GM21619 (cell line): Measurements from ENCODE around the gene RIC3.

Source experiments
- ATAC-seq: cut with Tn5 transposase; IDR thresholded peaks from one replicate; pipeline ENCODE4 v1.9.1; 2021; ENCODE audit not compliant: unreplicated experiment

The RIC3 gene, protein sequence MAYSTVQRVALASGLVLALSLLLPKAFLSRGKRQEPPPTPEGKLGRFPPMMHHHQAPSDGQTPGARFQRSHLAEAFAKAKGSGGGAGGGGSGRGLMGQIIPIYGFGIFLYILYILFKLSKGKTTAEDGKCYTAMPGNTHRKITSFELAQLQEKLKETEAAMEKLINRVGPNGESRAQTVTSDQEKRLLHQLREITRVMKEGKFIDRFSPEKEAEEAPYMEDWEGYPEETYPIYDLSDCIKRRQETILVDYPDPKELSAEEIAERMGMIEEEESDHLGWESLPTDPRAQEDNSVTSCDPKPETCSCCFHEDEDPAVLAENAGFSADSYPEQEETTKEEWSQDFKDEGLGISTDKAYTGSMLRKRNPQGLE

DNA sequence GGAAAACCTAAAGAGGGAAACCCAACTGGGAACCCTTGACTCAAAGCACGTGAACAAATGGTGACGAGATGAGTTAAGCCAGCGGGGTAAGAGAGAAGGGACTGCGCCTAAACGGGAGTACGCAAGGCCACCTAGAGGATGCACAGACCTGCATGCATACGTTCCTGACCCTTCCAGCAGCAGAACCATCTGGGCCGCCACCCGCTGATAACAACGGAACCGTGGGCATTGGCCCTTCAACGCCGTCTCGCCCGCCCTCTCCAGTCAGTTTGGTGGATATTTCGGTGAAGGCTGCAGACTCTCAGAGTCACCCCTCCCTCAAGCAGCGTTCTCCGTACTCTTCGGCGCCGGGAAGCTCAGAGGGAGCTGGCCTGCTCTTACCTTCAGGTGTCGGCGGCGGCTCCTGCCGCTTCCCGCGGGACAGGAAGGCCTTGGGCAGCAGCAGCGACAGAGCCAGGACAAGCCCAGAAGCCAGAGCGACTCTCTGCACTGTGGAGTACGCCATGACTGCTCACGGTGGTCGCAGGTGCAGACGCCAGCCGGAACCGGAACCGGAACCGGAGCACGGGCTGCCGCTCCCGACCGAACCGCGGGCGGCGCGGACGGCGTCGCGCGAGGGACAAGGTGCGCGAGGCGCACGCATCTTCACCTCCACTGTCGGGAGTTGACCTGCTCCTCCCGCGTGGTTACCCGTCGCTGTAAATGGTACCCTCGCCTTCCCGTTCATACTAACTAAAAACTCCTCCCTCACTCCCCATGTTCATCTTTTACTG is at the start of gene RIC3:
Gene RIC3 (minus strand): TSS at position 541 of the 773 bp plus-strand sequence. CDS start 36 bp downstream, at position 505.
- ATAC-seq, result peak; percentile 70

DNA sequence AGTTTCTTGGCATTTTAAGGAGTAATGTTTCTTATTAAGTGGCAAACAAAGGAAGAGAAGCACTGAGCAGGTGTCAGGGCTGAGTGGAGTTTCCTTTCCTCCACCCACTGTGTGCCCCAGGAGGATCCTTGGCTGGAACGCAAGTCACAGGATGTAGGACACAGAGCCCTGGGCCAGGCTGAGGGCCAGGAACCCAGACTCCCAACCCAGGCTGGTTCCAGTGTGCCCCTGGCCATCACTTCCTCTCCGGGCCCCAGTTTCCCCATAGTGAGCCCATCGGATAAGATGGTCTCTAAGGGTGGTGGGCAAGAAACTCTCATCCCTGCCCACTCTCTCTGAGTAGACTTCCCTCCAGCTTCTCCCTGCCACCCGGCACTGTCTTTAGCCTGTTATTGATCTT is 49.6 kb upstream of the RIC3 start:
- ATAC-seq, result no peak

DNA sequence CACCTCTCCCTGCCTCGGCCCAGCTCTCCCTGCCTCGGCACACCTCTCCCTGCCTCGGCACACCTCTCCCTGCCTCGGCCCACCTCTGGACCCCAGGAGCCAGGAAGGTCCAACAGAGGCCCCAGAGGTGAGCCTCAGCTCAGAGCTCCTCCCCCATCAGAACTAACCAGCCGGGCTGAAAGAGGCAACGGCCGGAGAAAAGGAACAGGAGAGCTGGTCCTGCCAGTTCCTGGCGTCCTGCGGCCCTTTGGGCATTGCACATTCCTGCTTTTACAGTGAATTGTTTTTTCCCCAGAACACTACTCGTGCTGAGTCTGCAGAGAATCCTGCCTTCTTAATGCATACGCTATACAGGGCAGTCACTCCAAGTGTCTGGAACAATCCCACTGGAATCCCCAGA is 49.1 kb upstream of the RIC3 start:
- ATAC-seq, result no peak

DNA sequence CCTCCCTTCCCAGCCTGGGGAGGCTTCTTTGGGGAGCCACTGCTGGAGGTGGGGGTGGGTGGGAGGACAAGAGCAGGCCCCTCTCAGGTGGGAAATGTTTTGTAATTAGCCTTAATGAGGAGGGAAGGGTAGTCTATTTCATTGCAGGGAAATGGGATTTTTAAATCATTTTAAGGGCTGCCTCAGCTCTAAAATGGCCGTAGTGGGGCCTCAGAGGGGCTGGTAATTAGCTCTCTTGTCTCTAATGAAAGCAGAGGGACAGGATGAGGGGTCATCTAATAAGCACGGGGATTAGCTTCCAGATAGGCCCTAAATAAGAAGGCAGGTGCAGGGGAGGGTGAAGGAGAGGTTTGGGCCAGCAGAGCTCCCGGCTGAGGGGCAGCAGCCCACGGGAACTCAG is 48.3 kb upstream of the RIC3 start:
- ATAC-seq, result no peak

DNA sequence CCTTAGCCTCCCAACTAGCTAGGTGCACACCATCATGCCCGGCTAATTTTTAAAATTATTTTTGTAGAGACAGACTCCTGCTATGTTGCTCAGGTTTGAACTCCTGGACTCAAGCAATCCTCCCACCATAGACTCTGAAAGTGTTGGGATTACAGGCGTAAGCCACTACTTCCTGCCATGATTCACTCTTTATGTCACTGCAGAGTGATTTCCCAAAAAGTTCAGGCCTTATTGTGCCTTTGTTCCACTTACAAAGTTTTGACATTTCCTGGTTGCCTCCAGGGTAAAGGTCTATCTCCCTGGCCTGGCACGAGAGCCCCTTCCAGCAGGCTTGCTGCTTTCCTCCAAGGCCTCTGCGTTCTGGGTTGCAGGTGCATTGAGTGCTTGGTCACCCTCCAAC is 44.6 kb upstream of the RIC3 start:
- ATAC-seq, result no peak

DNA sequence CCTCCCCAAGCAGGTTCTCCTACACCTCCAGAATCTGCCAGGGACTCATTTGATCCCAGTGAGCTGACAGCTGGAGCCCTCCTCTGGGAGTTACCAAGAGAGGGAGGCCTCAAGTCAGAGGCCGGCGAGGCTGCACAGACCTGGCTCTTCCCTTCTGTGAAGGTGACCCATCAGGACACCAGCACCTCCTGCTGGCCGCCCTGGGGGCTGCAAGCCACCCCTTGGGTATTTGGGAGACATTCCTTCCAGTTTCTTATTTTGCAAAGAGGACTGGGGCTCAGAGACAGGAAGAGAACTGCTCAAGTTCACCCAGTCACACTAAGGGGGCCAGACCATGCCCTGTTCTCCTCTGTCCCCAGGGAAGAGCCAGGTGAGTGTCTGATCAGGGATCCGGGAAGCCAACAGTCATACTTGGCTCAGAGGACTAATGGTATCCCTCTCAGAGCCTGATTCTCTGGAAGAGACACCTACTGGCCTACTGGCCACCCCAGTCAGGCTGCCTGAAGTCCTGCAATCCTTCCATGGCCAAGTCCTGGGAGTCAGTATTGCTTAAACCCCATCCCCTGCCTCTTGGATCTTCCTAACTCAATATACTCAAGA is 40.5 kb upstream of the RIC3 start:
- no peak for ATAC-seq

DNA sequence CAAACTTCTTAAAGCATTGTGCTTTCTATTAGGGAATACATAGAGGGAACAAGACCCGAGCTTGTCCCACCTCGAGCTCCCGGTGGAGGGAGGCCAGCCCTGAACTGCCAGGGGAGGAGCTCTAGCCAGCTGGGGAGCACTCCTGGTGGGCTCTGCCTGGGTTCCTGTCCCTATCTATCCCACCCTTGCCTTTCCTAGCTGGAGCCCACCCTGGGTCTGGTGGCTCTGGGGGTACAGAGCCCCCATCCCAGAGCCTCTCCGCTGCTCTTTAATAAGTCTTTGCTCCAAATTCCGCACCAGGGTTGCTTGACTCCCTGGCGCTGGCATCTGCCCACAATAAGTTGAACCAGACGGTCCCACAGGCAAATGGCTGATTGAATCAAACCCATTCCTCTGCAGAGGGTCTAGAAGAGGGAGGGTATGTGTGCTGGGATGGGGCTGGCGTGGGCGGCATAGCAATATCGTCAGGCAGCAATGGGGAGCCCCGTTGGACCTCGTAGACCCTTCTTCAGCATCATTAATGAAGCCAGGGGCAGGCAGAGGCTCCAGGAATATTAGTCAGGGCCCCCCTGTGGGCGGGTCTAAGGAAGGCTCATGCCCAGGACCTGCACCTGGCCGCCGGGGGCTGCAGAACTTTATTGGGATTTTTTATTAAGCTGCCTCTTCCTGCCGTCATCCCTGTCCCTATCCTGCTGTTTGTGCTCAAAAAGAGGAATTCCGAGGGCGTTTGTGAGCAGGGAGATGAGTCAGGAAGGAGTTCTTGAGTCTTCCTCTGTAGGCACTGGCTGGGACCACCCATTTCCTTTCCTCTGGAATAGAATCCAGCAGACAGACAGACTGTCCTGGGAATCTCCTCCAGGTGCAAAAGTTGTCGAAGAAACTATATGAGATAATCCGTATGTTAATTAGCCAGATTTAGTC is 38.5 kb upstream of the RIC3 start:
- no peak for ATAC-seq

DNA sequence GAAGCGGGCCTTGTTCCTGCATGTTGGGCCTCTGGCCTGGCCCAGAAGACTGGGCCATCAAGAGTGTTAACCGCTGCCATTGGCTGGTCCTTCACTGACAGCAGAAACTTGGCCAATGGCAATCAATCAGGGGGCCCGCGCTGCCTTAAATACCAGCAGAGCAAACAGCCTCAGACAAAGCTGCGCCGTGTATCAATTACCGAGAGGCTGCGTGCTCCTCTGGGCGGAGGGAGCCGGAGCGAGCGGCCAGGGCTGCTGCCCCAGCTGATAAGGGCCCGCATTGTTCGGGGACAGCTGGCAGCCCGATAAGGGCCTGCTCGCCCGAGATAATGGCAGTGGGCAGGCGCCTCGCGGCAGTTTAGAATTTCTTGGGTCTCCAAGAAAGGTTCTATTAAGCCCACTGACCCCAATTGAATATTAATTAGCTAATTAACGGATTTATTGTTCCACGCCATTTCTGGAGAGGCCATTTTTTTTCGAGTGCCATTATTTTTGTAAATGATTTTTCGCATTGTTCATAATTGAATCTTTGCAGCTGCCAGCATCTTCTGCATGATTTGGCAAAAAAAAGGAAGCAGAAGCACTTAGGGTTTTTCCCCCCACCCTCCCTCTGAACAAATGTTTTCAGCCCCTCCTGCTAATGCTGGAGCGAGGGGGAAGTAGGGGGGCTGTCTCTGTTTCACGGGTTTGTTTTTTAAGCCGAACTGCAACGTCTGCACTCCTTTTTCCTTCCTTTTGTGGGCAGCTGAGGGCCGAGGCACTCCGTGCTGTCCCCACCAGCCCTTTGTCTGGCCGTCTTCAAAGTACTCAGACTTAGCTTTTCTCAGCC is 37.6 kb upstream of the RIC3 start:
- no peak for ATAC-seq

DNA sequence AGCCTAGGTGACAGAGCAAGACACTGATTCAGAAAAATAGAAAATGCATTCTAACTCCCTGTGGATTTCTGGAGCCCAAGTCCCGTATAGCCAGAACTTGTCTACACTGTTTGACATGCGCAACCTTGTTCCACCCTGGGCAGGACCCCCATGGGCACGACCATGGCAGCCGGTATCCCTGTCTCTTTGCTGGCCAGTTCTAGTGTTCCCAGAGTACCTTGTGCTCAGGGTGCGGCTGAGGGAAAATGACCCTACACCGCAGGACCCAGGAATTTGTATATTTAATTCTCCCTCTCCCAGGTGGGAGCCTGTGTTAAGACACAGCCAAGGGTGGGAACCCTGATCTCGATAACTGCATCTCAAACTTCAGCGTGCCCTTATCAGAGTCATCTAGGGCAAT is 36.7 kb upstream of the RIC3 start:
- ATAC-seq, result no peak

DNA sequence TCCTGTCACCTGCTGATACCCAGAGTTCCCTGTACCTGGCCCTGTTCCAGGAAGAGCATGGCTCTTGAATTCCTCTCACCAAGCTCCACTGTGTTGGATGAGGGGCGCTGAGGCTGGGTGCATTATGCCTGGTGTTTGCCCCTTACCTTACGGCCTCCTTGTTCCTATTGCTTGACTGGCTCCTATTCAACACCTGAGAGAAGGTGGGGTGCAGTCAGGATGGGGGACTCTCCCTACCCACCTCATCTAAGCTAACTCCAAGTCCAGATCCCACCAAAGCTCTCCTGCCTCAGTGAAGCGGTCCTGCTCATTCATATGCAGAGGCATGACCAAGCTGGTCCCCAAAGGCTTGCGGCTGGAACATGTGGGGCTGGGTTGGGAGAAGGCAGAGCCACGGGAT is 35.8 kb upstream of the RIC3 start:
- ATAC-seq, result no peak

DNA sequence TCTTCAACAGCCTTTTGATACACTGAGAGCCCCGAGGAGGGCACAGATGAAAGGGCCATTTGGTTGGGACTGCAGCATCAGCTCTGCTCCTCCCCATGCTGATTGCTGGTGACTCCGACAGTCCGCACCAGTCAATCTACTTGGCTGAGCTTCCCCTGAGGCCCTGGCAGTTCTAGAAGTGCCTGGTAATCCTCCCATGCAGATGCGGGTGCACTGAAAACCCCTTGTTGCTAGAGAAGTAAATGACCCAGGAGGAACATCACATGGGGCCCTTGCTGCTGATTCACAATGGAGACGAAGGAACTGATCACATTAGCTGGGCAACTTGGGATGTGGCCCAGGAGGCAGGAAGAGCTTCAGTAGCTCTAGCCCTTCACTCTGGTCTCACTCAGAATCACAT is 35.2 kb upstream of the RIC3 start:
- ATAC-seq, result no peak

DNA sequence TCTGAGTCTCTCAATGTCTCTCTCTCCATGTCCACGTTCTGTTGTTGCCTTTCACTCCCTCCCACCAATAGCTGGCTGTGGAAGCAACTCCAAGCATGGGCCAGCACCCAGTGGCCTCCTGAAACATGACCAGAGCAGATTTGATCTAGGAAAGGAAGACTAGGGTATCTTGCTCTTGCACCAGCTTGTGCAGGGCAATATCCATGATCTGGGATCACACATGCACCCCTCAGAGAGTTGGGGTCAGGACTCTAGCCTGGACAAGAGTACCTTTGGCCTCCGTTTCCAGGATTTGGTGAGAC is 34.5 kb upstream of the RIC3 start:
- ATAC-seq, result no peak

DNA sequence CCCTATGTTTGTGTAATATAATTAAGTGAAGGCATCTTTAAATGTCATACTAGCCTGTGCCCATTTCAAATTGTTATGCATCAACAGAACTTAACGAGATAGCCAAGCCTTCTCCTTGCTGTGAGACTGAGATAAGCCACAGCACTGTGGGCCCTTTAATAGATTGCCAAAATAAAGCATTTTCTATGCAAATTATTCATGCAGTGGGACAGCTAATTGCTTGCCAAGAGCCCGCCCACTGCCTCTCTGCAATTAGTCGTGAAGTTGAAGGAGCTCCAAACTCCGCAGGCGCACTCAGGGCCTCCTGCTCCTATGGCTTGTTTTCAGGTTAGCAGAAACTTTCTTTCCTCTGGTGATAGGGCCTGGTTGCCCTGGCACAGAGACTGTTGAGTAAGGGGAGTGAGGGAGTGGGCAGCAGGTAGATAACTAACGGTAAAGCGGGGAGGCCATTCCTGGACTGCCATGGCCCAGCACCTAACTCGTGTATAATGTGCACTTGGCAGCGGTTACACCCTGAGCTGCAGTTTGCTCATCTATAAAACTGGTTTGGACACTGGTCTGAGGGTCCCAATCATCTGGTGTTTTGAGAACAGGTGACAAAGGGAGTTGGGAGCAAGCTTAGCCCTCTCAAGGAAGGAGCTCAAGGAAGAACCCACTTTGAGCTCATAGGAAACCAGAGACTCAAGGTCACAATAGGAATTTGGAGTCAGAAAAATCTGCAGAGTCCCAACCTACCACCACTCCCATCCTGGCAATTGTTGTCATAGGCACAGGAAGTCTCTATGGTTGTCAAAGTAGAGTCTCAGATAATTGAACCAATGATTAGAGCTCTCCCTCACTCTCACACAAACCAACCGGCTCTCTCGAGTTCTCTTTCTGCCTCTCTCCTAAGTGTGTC is 33.9 kb upstream of the RIC3 start:
- ATAC-seq, result no peak

DNA sequence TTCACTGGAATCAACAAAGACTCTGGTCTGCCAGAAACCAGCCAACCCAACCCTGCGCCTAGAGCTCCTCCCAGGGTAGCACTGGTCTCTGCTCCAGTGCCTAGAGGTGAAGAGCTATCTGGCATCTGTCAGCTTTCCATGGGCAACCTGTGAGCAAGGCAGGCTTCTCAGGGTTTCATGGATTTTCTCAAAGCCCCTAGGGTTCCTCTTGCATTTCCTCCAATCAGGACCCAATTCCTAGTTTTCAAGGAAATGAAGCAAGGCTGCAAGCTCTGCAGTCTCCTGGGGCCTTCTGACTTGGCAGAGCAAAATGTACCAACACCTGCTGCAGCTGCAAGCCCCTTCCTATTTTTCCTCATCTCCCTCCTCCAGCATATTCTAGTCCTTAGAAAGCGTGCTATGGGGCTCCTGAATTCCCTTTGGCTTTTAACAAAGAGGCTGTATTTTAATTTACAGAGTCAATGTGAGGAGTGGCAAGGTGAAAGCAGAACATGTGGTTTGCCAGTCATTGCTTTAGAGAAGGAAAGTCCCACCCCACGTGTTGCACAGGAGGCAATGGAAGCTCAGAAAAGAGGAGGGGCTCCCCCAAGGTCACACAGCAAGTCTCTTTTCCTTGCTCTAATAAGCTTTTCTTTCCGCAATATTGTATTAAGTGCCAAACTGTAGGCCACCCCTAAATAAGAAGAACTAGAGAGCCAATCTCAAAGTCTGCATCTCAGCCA is 33.0 kb upstream of the RIC3 start:
- no peak for ATAC-seq

DNA sequence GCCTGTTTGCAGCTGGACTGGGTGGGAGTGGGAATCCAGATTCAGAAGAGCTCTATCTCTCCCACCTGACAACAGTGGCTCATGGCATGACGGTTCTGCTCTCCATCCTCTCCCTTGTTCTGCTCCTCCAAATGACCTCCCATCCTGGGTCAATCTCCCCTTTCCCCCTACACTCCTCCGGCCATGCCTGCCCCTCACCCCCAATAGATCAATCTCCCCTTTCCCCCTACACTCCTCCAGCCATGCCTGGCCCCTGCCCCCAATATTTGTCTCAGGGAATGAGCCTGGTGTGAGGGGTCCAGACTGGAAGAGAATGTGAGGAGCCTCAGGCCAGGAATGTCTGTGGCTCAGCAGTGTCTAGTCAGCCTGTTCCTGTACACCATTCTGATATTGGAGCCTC is 30.9 kb upstream of the RIC3 start:
- no peak for ATAC-seq

DNA sequence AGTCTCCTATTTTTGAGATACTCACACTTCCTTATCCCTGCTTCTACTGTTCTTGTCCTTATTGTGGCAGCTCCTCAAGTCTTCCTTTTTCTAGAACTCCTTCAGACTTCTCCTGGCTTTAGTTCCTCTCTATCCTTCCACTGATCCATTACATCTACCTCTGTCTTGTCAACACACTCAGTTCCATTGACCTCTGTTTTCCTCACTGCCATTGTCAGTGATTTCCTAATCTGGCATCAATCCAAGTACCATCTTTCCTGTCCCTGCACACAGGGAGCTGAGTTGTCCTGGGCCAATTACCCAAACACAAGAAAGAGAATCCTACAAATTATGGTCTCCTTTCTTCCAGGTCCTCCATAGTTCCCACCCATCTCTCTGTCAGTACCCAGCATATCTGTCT is 27.9 kb upstream of the RIC3 start:
- no peak for ATAC-seq

DNA sequence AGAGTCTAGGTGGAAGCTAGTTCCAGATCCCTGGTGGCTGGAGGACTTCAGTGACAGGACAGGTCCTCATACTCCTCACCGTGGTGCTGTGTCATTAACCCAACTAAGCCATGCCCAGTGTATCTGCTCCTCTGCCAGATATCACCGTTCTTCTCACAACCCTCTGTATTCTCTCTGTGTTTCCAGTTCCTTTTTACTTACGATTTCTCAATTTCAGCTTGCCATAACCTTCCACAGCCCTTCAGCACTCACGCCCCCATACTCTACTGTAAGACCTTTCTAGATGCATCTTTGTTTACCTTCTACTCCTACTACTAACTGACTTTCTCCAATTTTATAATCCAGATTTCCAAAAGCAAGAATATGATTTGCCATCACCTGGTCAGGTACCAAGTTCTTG is 26.1 kb upstream of the RIC3 start:
- ATAC-seq, result no peak

DNA sequence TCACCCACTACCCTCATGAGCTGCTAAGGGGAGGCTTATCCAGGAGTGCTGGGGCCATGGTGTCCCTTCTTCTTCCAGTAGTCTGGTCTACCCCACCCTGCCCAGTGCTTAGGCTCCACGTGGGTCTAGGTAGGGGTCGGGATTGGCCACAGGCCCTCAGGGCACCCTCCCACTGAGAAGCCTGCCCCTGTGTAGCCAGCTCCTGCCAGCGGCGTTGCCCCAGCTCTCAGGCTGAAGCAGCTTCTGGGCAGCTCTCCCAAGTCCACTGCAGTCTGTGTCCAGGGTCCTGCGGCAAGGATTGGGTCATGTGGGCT is 24.0 kb upstream of the RIC3 start:
- ATAC-seq, result no peak
